Esophagus muscularis mucosa (tissue), 4 donors: ENCODE data around the gene PRM1. TPM values are rescaled to one million over a fixed set of nuclear protein-coding genes. Genes with fewer than 3 reads are reported as not detected.

ENCODE experiments used
- DNase-seq: peaks from one replicate; pipeline ENCODE4 v3.0.0-alpha.2; 2017; ENCODE audit errors: extremely low spot score
- H3K27ac ChIP-seq, 4 donors: fragments of 200-600 bp; sonication (generic); replicated peaks in 1 of 4; 1 replicate in 3 of 4; 2 replicates in 1 of 4; pipeline ENCODE4 v1.5.1; 2016 to 2019; ENCODE audit warnings: mild to moderate bottlenecking in 1 of 4
- H3K27me3 ChIP-seq, 4 donors: fragments of 200-600 bp; sonication (generic); one replicate each; pipeline versions ENCODE4 v1.5.1 to v1.6.0; 2016 to 2019
- H3K36me3 ChIP-seq, 4 donors: fragments of 200-600 bp; sonication (generic); one replicate each; pipeline ENCODE4 v1.5.1; 2016 to 2019
- H3K4me1 ChIP-seq, 4 donors: fragments of 200-600 bp; sonication (generic); one replicate each; pipeline ENCODE4 v1.5.1; 2016 to 2019
- H3K4me3 ChIP-seq, 4 donors: fragments of 200-600 bp; sonication (generic); 1 replicate in 2 of 4; 2 replicates in 2 of 4; pipeline ENCODE4 v1.5.1; 2016 to 2019; ENCODE audit warnings: mild to moderate bottlenecking in 4 of 4, moderate library complexity in 1 of 4
- H3K9me3 ChIP-seq, 4 donors: fragments of 200-600 bp; sonication (generic); 1 replicate in 3 of 4; 2 replicates in 1 of 4; pipeline ENCODE4 v1.5.1; 2016 to 2019
- EP300 ChIP-seq: sonication (generic); formaldehyde crosslinking; IDR thresholded peaks from one replicate; pipeline ENCODE4 v1.6.1; 2017; ENCODE audit warnings: antibody characterized with exemption
- POLR2A ChIP-seq: fragments of 450-650 bp; IDR thresholded peaks from one replicate; pipeline ENCODE4 v1.6.1; 2017; ENCODE audit warnings: antibody characterized with exemption, moderate library complexity, mild to moderate bottlenecking, low read depth
- POLR2AphosphoS5 ChIP-seq, 2 donors: sonication (generic); formaldehyde crosslinking; IDR thresholded peaks; one replicate each; pipeline ENCODE4 v1.6.1; 2017; ENCODE audit warnings: antibody characterized with exemption in 2 of 2
- WGBS: methylation state at CpG from one replicate; pipeline ENCODE4 v1.1.5; 2018; 5-methylcytosine and 5-hydroxymethylcytosine counted together
- intact Hi-C: fragments of 100-400 bp; cut with DNase I; formaldehyde crosslinking; loops from one replicate; pipeline ENCODE4 v1.15.1; 2023
- total RNA-seq, 4 donors: library from RNA; depleted of rRNA; stranded (reverse); fragments of >200 nt; gene quantifications; one replicate each; pipeline versions ENCODE4 v1.1.0 to v1.2.1, GENCODE V29; 2016
- TF ChIP-seq, protein P1 (sequence below), 3 experiments: fragments of 200-600 bp in 2 of 3; fragments of 450-650 bp in 1 of 3; sonication (generic) in 2 of 3; IDR thresholded peaks; one replicate each; pipeline ENCODE4 v1.5.1; 2017 to 2019; ENCODE audit warnings: antibody characterized with exemption in 3 of 3, mild to moderate bottlenecking in 2 of 3, moderate library complexity in 1 of 3

Gene PRM1
- total RNA-seq, 4 donors from 2014 or later, result not detected

DNA sequence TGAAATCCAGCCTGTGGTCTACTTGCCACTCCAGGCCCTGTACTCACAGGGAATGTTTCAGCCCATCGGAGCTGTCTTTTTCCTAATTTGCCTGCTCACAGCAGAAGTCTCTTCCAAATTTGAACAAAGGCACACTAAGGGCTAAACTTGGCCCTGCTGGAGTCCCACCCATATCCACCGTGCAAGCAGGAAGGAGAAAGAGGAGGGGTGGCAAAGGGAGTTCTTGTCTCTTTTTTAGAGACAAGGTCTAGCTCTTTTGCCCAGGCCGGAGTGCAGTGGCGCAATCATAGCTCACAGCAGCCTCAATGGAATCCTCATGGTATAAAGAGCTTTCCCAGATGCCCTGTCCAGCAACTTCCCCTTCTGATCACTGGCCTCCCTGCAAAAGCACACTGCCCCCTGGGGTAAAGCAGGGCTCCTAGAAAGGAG lies 2.7 kb upstream of the PRM1 start:
- intact Hi-C loops, result no loop called here
- no peak overlapping the region for H3K4me3 ChIP-seq
- no peaks in the 10 kb centered on the region for H3K4me1 ChIP-seq
- H3K27me3 ChIP-seq, result no peaks in the 10 kb centered on the region
- no peak for DNase-seq
- no peaks in the 10 kb centered on the region for H3K9me3 ChIP-seq
- H3K27ac ChIP-seq, result no peak overlapping the region
- TF ChIP-seq POLR2A (no peak), EP300 (no peak), POLR2AphosphoS5 (IDR thresholded peaks at IDR 0.05) (no peak)
- TF ChIP-seq, protein P1, sequence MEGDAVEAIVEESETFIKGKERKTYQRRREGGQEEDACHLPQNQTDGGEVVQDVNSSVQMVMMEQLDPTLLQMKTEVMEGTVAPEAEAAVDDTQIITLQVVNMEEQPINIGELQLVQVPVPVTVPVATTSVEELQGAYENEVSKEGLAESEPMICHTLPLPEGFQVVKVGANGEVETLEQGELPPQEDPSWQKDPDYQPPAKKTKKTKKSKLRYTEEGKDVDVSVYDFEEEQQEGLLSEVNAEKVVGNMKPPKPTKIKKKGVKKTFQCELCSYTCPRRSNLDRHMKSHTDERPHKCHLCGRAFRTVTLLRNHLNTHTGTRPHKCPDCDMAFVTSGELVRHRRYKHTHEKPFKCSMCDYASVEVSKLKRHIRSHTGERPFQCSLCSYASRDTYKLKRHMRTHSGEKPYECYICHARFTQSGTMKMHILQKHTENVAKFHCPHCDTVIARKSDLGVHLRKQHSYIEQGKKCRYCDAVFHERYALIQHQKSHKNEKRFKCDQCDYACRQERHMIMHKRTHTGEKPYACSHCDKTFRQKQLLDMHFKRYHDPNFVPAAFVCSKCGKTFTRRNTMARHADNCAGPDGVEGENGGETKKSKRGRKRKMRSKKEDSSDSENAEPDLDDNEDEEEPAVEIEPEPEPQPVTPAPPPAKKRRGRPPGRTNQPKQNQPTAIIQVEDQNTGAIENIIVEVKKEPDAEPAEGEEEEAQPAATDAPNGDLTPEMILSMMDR (IDR thresholded peaks at IDR 0.05), result no peak
- no peaks in the 10 kb centered on the region for H3K36me3 ChIP-seq
- 54% methylated on average over 4 of the region's 4 CpGs for WGBS

DNA sequence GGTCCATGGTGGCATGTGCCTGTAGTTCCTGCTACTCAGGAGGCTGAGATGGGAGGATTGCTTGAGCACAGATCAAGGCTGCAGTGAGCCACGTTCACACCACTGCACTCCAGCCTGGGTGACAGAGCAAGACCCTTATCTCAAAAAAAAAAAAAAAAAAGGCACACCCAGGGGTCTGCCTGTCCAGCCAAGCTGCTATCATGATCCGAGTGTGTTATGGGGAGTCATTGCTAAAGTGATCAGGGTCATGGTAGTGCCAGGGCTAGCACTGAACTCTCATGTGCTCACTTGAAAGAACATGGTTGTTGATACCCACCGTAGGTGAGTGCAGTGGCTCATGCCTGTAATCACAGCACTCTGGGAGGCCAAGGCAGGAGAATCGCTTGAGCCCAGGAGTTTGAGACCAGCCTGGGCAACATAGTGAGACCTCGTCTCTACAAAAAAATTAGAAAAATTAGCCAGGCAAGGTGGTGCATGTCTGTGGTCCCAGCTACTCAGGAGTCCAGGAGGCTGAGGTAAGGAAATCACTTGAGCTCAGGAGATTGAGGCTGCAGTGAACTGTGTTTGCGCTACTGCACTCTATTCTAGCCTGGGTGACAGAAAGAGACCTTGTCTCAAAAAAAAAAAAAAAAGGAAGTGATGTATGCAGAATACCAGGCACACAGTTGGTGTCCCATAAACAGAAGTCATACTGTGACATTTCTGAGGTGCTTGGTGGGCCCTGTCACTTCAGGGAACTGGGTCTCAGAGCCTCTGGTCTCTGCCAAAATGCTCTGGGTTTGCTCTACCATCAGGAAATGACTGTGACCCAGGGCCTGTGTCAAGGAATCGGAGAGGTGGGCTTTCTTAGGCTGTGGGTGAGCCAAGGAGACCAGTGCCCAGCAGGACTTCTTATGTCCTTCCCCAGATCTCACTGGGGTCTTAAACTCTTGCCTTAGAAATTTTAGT lies 2.2 kb downstream of the PRM1 start:
- Histone ChIP-seq H3K9me3 (no peaks in the 10 kb centered on the region), H3K27me3 (no peaks in the 10 kb centered on the region), H3K4me1 (no peaks in the 10 kb centered on the region), H3K27ac (no peak overlapping the region), H3K4me3 (no peak overlapping the region), H3K36me3 (no peaks in the 10 kb centered on the region)
- intact Hi-C loops, result no loop called here
- TF ChIP-seq EP300 (no peak), POLR2AphosphoS5 (IDR thresholded peaks at IDR 0.05) (no peak), POLR2A (no peak)
- TF ChIP-seq, protein P1 (IDR thresholded peaks at IDR 0.05), result no peak
- 89% methylated on average over 7 of the region's 7 CpGs for WGBS
- no peak for DNase-seq

DNA sequence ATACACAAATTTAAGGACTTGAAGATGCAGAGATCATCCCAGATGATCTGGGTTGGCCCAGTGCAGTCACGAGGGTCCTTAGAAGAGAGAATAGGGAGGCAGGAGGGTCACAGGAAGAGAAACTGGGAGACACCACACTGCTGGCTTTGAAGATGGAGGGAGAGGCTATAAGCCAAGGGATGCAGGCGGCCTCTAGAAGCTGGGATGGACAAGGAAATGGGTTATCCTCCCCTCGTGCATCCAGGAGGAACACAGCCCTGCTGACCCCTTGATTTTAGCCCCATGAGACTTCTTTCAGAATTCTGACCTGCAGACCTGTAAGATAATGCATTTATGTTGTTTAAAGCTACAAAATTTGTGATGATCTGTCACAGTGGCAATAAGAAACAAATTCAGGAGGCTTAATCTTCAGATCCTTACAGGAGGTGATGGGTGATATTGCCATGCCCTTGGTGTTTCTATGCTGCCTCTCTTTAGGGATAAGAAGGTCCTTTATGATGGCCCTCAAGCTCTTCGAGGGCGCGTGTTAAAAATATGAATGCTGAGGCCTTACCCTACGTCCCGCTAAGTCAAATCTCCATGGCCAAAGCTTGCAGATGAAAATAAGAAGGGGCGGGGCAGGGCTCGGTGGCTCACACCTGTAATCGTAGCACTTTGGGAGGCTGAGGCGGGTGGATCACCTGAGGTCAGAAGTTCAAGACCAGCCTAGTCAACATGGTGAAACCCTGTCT lies 3.4 kb downstream of the PRM1 start:
- Histone ChIP-seq H3K36me3 (no peaks in the 10 kb centered on the region), H3K27ac (no peak overlapping the region), H3K4me1 (no peaks in the 10 kb centered on the region), H3K4me3 (no peak overlapping the region), H3K27me3 (no peaks in the 10 kb centered on the region), H3K9me3 (no peaks in the 10 kb centered on the region)
- DNase-seq, result no peak
- TF ChIP-seq, protein P1 (IDR thresholded peaks at IDR 0.05), result no peak
- TF ChIP-seq EP300, result no peak
- no peak for TF ChIP-seq POLR2A
- TF ChIP-seq POLR2AphosphoS5 (IDR thresholded peaks at IDR 0.05), result no peak
- intact Hi-C loops, result no loop called here
- WGBS, result 86% methylated on average over 12 of the region's 12 CpGs

DNA sequence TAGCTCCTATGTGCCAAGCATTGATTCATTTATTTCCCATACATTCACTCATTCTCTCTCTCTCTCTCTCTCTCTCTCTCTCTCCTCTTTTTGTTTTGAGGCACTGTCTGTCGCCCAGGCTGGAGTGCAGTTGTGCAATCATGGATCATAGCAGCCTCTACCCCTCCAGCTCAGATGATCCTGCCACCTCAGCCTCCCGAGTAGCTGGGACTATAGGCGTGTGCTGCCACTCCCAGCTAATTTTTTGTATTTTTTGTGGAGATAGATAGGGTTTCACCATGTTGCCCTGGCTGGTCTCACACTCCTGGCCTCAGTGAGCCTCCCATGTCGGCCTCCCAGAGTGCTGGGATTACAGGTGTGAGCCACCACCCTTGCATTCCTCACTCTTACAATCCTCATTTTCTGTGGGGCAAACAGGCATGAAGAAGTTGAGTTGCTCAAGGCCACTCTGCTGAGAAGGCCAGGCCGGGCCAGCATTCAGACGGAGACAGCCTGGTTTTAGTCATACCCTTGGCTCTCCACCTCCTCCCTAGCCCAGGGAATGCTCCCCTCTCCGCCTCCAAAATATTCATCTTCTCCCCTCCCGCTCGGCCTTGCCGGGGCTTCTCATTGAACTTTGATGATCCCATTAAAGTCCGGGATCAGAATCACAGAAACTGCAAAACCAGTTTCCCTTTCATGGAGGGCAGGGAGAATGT lies 4.1 kb downstream of the PRM1 start:
- H3K36me3 ChIP-seq, result no peaks in the 10 kb centered on the region
- no peaks in the 10 kb centered on the region for H3K27me3 ChIP-seq
- DNase-seq, result no peak
- no peak overlapping the region for H3K4me3 ChIP-seq
- whole genome bisulfite sequencing, result 89% methylated on average over 11 of the region's 11 CpGs
- H3K4me1 ChIP-seq, result no peaks in the 10 kb centered on the region
- intact Hi-C loops, result no loop called here
- no peaks in the 10 kb centered on the region for H3K9me3 ChIP-seq
- no peak overlapping the region for H3K27ac ChIP-seq
- no peak for TF ChIP-seq EP300
- no peak for TF ChIP-seq POLR2A
- TF ChIP-seq POLR2AphosphoS5 (IDR thresholded peaks at IDR 0.05), result no peak
- TF ChIP-seq, protein P1 (IDR thresholded peaks at IDR 0.05), result no peak
